Left lobe of liver (tissue), 2 donors: ENCODE results near the gene SIN3A. TPM values are rescaled to one million over a fixed set of nuclear protein-coding genes. Genes with fewer than 3 reads are reported as not detected.
"Not testable (repeated sequence)": the region's sequence is repeated elsewhere in the genome, so short reads cannot be mapped to it uniquely, and the experiment has no call there.

Experiments used
- ATAC-seq: fragments of 200-7000 bp; cut with Tn5 transposase; one replicate; pipeline ENCODE4 v1.9.1; 2020; ENCODE audit warnings: mild to moderate bottlenecking, moderate library complexity
- DNase-seq: peaks from one replicate; pipeline ENCODE4 v3.0.0-alpha.2; 2020; ENCODE audit warnings: low spot score
- total RNA-seq: library from RNA; stranded (reverse); gene quantifications from one replicate; pipeline ENCODE4 v1.2.1, GENCODE V29; 2021
- donor health status: DM: no; HTN: no; CAD: no; lungs with moderate emphysema.
- donor health status: DM: no; HTN: yes; CAD: no.

Gene SIN3A
- total RNA-seq, 1 donor from 2014 or later, result 23.3 TPM

- ATAC-seq, result no peak
- no peak for DNase-seq
Measured at GRCh38 chr15:75389791-75390382, 61.6 kb downstream of the SIN3A start.

GRCh38 chr15:75383986-75384385 lies 67.5 kb downstream of the SIN3A start:
- not testable (repeated sequence) for DNase-seq
- peak; percentile 20 for ATAC-seq

- DNase-seq (no peak), ATAC-seq (no peak)
Measured at GRCh38 chr15:75380773-75381172, 70.7 kb downstream of the SIN3A start.

GRCh38 chr15:75371901-75372688 lies 79.4 kb downstream of the SIN3A start:
- no peak for ATAC-seq
- DNase-seq, result no peak

- ATAC-seq (no peak), DNase-seq (no peak)
Measured at GRCh38 chr15:75371486-75371885, 80.0 kb downstream of the SIN3A start.

- ATAC-seq (no peak), DNase-seq (no peak)
Measured at GRCh38 chr15:75369897-75370581, 81.5 kb downstream of the SIN3A start.

GRCh38 chr15:75368689-75369239 lies 82.7 kb downstream of the SIN3A start:
- ATAC-seq (peak; percentile 21), DNase-seq (no peak)

- DNase-seq, result peak; percentile 98
Measured at GRCh38 chr15:75367913-75368688, 83.4 kb downstream of the SIN3A start, which contains the start of gene MAN2C1. MAN2C1 (minus strand) TSS chr15:75368607; CDS start chr15:75368583, 24 bp downstream.

GRCh38 chr15:75367406-75367912 lies 84.0 kb downstream of the SIN3A start:
- DNase-seq (no peak), ATAC-seq (no peak)

More at GRCh38 chr15:75367913-75368688, 83.4 kb downstream of the SIN3A start, which contains the start of gene MAN2C1:
- ATAC-seq, result peak; percentile 92

- DNase-seq, result no peak
- ATAC-seq, result no peak
Measured at GRCh38 chr15:75367006-75367405, 84.5 kb downstream of the SIN3A start.

- DNase-seq (no peak), ATAC-seq (no peak)
Measured at GRCh38 chr15:75366163-75366562, 85.3 kb downstream of the SIN3A start.

GRCh38 chr15:75364881-75365280 lies 86.6 kb downstream of the SIN3A start:
- DNase-seq (no peak), ATAC-seq (no peak)

GRCh38 chr15:75363786-75364185 lies 87.7 kb downstream of the SIN3A start:
- ATAC-seq, result no peak

GRCh38 chr15:75362642-75363249 lies 88.7 kb downstream of the SIN3A start:
- ATAC-seq, result no peak
- no peak for DNase-seq

More at GRCh38 chr15:75363786-75364185, 87.7 kb downstream of the SIN3A start:
- no peak for DNase-seq

- DNase-seq, result no peak
- ATAC-seq, result no peak
Measured at GRCh38 chr15:75361989-75362641, 89.4 kb downstream of the SIN3A start.

- DNase-seq, result no peak
Measured at GRCh38 chr15:75361361-75361988, 90.0 kb downstream of the SIN3A start.

GRCh38 chr15:75360856-75361255 lies 90.6 kb downstream of the SIN3A start:
- no peak for ATAC-seq

More at GRCh38 chr15:75361361-75361988, 90.0 kb downstream of the SIN3A start:
- no peak for ATAC-seq

GRCh38 chr15:75360391-75360790 lies 91.1 kb downstream of the SIN3A start:
- DNase-seq, result no peak
- ATAC-seq, result no peak

More at GRCh38 chr15:75360856-75361255, 90.6 kb downstream of the SIN3A start:
- DNase-seq, result no peak
